HCEC 1CT (cell line): ENCODE measurements around the gene CPA5.

Experiments
- DNase-seq: peaks from one replicate; pipeline ENCODE4 v3.0.0-alpha.2; 2017

CPA5 gene

GRCh38 chr7:130401101-130401500 lies 56.5 kb downstream of the CPA5 start:
- no peak for DNase-seq

- DNase-seq, result no peak
Observed at GRCh38 chr7:130401578-130401977, 57.0 kb downstream of the CPA5 start.

GRCh38 chr7:130405003-130405402 lies 60.4 kb downstream of the CPA5 start:
- DNase-seq, result no peak

GRCh38 chr7:130409067-130409711 lies 64.6 kb downstream of the CPA5 start:
- DNase-seq, result no peak

- DNase-seq, result no peak
Observed at GRCh38 chr7:130409712-130410072, 65.1 kb downstream of the CPA5 start.

GRCh38 chr7:130410868-130411541 lies 66.4 kb downstream of the CPA5 start:
- DNase-seq, result no peak

GRCh38 chr7:130413201-130413600 lies 68.6 kb downstream of the CPA5 start:
- no peak for DNase-seq

- no peak for DNase-seq
Observed at GRCh38 chr7:130415006-130415405, 70.4 kb downstream of the CPA5 start.

- DNase-seq, result no peak
Observed at GRCh38 chr7:130417213-130417612, 72.6 kb downstream of the CPA5 start.

GRCh38 chr7:130418306-130418705 lies 73.7 kb downstream of the CPA5 start:
- DNase-seq, result no peak
